Astrocyte (in vitro differentiated cells and primary cell): Measurements from ENCODE around the gene FAAH.
"Not testable (repeated sequence)": the region's sequence is repeated elsewhere in the genome, so short reads cannot be mapped to it uniquely, and the experiment has no call there.

Experiments
- CTCF ChIP-seq: IDR thresholded peaks from 2 replicates; pipeline ENCODE4 v1.5.1; 2011; ENCODE audit warnings: low read depth, mild to moderate bottlenecking, inconsistent platforms, low read length, moderate library complexity; ENCODE audit not compliant: insufficient read depth
- EZH2 ChIP-seq: IDR thresholded peaks from 2 replicates; pipeline ENCODE4 v1.6.1; 2012; ENCODE audit warnings: mild to moderate bottlenecking, low read length, inconsistent platforms; ENCODE audit not compliant: insufficient read depth

GRCh38 chr1:46365796-46366195, 28.3 kb upstream of the FAAH start:
- TF ChIP-seq CTCF, EZH2: not testable (repeated sequence)
